Mucosa of descending colon (tissue), 3 donors: ENCODE data around the gene C6orf89. TPM values are rescaled to one million over a fixed set of nuclear protein-coding genes. Genes with fewer than 3 reads are reported as not detected.

Experiments
- ATAC-seq: fragments of 200-7000 bp; cut with Tn5 transposase; one replicate; pipeline ENCODE4 v1.9.1; 2020; ENCODE audit warnings: mild to moderate bottlenecking, moderate library complexity
- DNase-seq, 3 donors: peaks; one replicate each; pipeline ENCODE4 v3.0.0-alpha.2; 2020
- H3K36me3 ChIP-seq: fragments of 200-600 bp; one replicate; pipeline ENCODE4 v1.8.0; 2021; ENCODE audit warnings: low read depth, mild to moderate bottlenecking
- H3K4me1 ChIP-seq: fragments of 200-600 bp; one replicate; pipeline ENCODE4 v1.8.0; 2021; ENCODE audit warnings: low read depth, mild to moderate bottlenecking
- H3K4me3 ChIP-seq: fragments of 200-600 bp; one replicate; pipeline ENCODE4 v1.8.0; 2021; ENCODE audit warnings: mild to moderate bottlenecking
- H3K9me3 ChIP-seq: fragments of 200-600 bp; one replicate; pipeline ENCODE4 v1.8.0; 2021; ENCODE audit warnings: mild to moderate bottlenecking
- CTCF ChIP-seq: fragments of 200-600 bp; IDR thresholded peaks from one replicate; pipeline ENCODE4 v1.8.0; 2022; ENCODE audit warnings: antibody characterized with exemption, mild to moderate bottlenecking
- intact Hi-C, 2 donors: fragments of 100-400 bp; cut with DNase I in 1 of 2; cut with micrococcal nuclease in 1 of 2; formaldehyde crosslinking; loops; one replicate each; pipeline versions ENCODE4 v1.11.0 to v1.11.1; 2022; cut with DNase I, micrococcal nuclease
- total RNA-seq, 3 donors: library from RNA; stranded (reverse); fragmentation: NEBNext Ultra II Directional in 2 of 3; extraction: Animal tissue kit (Norgen Biotek cat#: 25700) in 2 of 3; gene quantifications; one replicate each; pipeline versions ENCODE4 v1.2.1 to v1.2.4, GENCODE V29; 2021 to 2023
- donor health status: DM: no; HTN: no; CAD: no; lungs with moderate emphysema.
- donor health status: DM: no; HTN: no; CAD: no.
- donor health status: DM: no; HTN: yes; CAD: no.

C6orf89 gene
- total RNA-seq, 3 donors from 2014 or later = 53.9 to 66.6 (median 56.0) TPM

GRCh38 chr6:36920049-36920448, 34.3 kb downstream of the C6orf89 start:
- DNase-seq (no peak), ATAC-seq (peak; percentile 80)
- intact Hi-C loops = no loop called here

GRCh38 chr6:36920546-36920945, 34.8 kb downstream of the C6orf89 start:
- ATAC-seq = no peak
- intact Hi-C loops = no loop called here
- no peak for TF ChIP-seq CTCF
- H3K9me3 ChIP-seq = no peaks in the 10 kb centered on the region
- no peaks in the 10 kb centered on the region for H3K36me3 ChIP-seq
- H3K4me1 ChIP-seq = no peaks in the 10 kb centered on the region
- H3K4me3 ChIP-seq = no peak overlapping the region
- DNase-seq = no peak

More at GRCh38 chr6:36920049-36920448, 34.3 kb downstream of the C6orf89 start:
- Histone ChIP-seq H3K36me3 (no peaks in the 10 kb centered on the region), H3K9me3 (no peaks in the 10 kb centered on the region), H3K4me3 (no peak overlapping the region), H3K4me1 (no peaks in the 10 kb centered on the region)
- TF ChIP-seq CTCF = no peak

- no peak for TF ChIP-seq CTCF
- Histone ChIP-seq H3K4me3 (no peak overlapping the region), H3K9me3 (no peaks in the 10 kb centered on the region), H3K4me1 (peaks cover 11% of the 10 kb centered on the region), H3K36me3 (no peaks in the 10 kb centered on the region)
- no peak for DNase-seq
- ATAC-seq = no peak
- intact Hi-C loops = no loop called here
Measured at GRCh38 chr6:36924131-36924530, 38.4 kb downstream of the C6orf89 start.

- TF ChIP-seq CTCF = no peak
- ATAC-seq = no peak
- H3K36me3 ChIP-seq = no peaks in the 10 kb centered on the region
- H3K9me3 ChIP-seq = no peaks in the 10 kb centered on the region
- DNase-seq = no peak
- no peak overlapping the region for H3K4me3 ChIP-seq
- intact Hi-C loops = no loop called here
- peaks cover 11% of the 10 kb centered on the region for H3K4me1 ChIP-seq
Measured at GRCh38 chr6:36924778-36925374, 39.1 kb downstream of the C6orf89 start.

GRCh38 chr6:36925809-36926208, 40.1 kb downstream of the C6orf89 start:
- DNase-seq (no peak), ATAC-seq (no peak)
- intact Hi-C loops = no loop called here
- Histone ChIP-seq H3K36me3 (no peaks in the 10 kb centered on the region), H3K4me1 (peaks cover 11% of the 10 kb centered on the region), H3K9me3 (no peaks in the 10 kb centered on the region), H3K4me3 (no peak overlapping the region)
- TF ChIP-seq CTCF = no peak
